ENCODE results near the gene WIPF2.

Gene WIPF2, protein sequence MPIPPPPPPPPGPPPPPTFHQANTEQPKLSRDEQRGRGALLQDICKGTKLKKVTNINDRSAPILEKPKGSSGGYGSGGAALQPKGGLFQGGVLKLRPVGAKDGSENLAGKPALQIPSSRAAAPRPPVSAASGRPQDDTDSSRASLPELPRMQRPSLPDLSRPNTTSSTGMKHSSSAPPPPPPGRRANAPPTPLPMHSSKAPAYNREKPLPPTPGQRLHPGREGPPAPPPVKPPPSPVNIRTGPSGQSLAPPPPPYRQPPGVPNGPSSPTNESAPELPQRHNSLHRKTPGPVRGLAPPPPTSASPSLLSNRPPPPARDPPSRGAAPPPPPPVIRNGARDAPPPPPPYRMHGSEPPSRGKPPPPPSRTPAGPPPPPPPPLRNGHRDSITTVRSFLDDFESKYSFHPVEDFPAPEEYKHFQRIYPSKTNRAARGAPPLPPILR

DNA sequence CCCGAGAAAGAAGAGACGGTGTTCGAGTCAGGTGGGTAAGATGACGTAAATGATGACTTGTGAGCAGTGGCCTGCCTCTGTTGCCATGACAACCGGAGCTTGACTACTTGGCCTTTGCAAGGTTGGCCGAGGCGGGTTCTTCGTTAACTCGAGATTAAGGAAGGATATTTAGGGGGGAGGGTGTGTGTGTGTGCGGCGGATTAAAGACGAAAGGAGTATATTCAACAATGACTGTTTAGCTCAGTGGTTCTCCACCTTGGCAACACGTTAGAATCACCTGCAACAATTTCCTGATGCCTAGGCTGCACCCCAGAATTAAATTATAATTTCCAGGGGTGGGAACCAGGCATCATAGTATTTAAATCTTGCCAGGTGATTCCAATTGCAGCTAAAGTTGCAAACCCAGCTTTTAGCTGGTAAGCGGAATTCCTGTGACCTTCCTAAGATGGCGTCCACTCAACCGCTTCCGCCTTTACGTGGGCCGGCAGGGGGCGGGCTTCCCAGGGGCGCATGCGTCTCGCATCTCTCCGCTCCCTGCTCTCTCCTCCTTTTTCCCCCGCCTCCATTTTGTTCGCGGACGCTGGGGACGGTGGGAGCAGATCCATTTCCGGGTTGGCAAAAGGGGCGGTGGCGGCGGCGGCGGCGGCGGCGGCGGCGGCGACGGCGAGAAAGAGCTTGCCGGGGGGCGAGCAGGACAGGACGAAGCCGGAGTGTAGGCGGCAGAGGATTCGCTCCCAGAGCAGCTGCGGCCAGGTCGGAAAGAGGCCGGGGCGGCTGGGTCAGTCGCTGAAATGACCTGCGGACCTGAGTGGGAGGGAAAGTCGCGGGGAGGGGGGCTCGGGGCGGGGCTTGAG lies at the start of gene WIPF2:
Gene WIPF2 (plus strand): TSS at position 565 of the 854 bp plus-strand sequence. CDS start 37,156 bp downstream, outside the sequence.
- peak; percentile 96 for DNase-seq (ENCODE audit: low spot score)

DNA sequence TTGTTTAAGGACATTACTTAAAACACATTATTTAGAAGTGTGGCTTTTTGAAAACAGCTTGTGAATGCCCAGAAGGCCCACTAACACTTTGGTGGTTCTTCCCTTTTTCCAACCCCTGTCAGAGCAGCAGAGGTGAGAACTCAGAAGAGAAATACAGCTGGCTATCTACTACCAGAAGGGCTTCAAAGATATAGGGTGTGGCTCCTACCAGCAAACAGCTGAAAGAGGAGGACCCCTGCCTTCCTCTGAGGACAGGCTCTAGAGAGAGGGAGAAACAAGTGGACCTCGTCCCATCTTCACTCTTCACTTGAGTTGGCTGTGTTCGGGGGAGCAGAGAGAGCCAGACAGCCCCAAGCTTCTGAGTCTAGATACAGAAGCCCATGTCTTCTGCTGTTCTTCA lies 48.8 kb upstream of the WIPF2 start:
- no peak for DNase-seq (ENCODE audit: low spot score)

DNA sequence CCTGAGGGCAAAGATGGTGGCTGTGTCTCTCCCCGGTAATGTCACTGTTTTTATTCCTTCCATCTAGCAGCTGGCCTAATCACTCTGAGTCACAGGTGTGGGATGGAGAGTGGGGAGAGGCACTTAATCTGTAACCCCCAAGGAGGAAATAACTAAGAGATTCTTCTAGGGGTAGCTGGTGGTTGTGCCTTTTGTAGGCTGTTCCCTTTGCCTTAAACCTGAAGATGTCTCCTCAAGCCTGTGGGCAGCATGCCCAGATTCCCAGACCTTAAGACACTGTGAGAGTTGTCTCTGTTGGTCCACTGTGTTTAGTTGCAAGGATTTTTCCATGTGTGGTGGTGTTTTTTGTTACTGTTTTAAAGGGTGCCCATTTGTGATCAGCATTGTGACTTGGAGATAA lies 47.4 kb upstream of the WIPF2 start:
- no peak for DNase-seq (ENCODE audit: low spot score)

DNA sequence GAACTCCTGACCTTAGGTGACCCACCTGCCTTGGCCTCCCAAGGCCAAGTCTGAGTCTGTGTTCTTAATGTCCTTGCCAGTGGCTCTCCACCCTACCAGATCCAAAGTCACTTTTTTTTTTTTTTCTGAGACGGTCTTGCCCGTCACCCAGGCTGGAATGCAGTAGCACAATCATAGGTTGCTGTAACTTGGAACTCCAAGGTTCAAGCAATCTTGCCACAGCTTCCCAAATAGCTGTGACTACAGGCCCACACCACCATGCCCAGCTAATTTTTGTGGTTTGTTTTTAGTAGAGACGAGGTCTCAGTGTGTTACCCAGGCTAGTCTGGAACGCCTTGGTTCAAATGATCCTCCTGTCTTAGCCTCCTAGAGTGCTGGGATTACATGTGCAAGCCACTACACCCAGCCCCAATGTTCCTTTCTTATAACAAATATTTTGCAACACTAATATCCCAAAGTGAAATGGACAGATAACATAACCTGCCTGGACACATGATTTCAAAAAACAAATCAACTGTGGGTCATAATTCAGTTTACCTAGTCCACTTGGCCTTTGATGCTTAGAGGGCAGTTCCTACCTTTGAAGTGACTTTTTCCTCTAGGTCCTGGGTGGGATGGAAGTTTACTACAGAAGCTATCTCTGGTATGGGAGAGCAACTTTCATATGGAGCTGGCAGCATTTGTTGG lies 45.9 kb upstream of the WIPF2 start:
- no peak for DNase-seq (ENCODE audit: low spot score)

DNA sequence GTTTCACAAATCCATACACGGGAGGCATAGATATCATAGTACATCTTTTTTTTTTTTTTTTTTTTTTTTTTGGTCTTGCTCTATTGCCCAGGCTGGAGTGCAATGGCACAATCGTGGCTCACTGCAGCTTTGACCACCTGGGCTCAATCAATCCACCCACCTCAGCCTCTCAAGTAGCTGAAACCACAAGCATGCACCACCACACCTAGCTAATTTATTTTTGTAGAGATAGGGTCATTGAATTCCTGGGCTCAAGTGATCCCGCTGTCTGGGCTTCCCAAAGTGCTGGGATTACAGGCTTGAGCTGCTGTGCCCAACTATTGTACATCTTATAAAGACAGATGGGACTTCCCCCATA lies 45.3 kb upstream of the WIPF2 start:
- no peak for DNase-seq (ENCODE audit: low spot score)

DNA sequence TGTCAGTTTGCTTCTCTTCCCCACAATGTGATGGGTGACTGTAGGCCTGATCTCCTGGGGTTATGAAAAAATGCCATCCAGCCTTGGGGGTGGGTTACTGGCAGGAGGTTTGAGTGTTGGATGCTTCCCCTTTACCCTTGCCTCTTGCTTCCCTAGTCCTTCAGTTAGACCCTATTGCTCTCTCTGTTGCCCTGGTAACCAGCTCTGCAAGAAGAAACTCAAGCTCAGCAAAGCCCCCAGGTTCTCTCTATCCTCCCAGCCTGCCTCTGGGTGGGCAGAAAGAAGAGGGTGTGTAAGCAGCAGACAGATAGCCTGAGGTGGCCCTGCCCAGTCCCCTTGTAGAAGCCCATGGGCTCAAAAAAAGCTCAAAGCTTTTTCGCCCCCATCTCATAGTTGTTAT lies 44.6 kb upstream of the WIPF2 start:
- DNase-seq (ENCODE audit: low spot score), result no peak

DNA sequence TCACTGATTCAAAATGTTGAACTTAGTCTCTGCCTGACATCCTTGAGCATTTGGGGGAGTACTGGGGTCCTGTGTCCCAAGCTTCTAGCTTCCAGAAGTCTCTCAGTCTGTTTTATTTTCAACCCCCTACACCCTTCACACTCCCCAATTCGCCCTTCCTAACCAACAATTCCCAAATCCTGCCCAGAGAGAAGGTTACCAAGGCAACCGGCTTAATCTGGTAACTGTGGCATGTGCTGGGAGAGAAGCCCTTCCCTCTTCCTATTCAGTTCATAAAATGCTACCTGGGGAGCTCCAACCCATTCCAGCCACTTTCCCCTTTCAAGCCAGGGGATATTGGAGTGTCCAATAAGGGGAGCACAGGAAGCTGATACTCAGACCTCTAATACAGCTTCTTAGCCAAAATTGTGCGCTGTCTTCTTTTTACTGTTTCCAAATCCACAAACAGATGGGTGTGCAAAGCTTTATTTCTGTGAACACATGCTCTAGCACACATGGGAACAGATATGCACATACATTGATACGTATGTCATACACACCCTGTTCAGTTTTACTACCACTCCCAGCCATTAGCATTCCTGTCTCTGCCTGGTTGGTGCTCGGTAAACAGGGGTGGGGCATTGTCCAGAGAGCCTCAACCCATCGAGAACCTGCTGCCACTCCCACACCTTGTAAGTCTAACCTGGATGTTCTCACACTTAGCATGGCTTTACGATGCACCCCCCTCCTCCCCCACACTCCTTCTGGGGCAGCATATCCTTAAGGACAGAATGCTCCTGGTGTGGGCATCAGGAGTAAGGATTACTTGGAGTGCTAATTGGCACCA lies 43.0 kb upstream of the WIPF2 start:
- DNase-seq (ENCODE audit: low spot score), result peak; percentile 45

DNA sequence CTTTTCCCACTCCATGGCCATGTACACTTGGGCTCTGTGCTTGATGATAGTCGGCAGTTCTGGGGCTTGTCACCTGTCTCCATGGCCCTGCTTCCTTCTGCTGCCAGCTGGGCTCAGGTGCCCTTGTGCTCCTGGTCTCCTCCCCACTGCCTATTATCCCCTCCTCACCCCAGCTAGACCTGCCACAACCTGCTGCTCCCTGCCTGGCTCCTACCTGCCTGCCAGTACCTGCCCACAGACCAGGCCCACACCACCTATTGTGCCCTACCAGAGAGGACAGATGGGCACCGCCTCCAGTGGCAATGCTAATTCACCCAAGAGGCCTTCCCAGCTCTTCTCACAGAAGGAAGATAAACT lies 42.4 kb upstream of the WIPF2 start:
- no peak for DNase-seq (ENCODE audit: low spot score)

DNA sequence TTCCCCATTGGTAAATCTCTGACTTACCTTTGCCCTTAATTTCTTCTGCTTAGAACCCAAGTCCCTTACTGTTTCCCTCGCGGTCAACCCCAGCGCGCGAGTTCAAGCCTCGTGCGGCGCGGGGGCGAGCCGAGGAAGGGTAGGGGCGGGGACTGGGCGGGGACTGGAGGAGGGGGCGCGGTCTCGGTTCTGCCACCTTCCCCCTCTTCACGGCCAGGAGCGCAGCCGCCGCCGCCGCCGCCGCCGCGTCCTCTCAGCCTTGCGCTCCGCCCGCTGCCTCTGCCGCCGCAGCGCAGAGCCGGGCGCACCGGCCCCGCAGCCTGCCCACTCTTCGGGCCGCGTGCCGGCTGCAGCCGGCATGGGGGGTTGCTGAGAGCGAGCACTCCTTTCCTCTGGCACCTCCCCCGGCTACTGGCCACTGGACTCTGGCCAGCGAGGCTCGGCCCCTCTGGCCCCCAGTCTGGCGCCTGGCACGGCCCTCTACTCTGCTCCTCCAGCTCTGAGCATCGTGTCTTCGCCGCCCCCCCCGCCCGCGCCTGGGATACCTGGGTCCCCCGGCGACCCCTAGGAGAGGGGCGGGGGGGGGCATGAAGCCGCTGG lies 41.7 kb upstream of the WIPF2 start, which contains the start of gene RAPGEFL1:
Gene RAPGEFL1 (plus strand): TSS at position 196 of the 600 bp plus-strand sequence. CDS start 392 bp downstream, at position 588.
- DNase-seq (ENCODE audit: low spot score), result peak; percentile 78

DNA sequence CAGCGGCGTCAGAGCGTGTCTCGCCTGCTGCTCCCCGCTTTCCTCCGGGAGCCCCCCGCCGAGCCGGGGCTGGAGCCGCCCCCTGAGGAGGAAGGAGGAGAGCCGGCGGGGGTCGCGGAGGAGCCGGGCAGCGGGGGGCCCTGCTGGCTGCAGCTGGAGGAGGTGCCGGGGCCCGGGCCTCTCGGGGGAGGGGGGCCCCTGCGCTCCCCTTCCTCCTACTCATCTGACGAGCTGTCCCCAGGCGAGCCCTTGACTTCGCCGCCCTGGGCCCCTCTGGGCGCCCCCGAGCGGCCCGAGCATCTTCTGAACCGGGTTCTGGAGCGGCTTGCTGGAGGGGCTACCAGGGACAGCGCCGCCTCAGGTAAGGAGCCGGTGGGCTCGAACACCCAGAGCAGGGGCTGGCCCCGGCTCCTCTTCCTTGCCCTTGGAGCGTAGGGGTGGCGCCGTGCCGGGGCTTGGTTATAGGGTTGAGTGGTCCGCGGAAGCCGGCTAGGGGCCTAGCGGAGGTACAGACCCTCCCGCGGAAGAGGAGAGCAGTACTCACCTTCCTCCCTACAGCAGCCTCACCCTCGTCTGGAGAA lies 41.0 kb upstream of the WIPF2 start:
- DNase-seq (ENCODE audit: low spot score), result no peak

DNA sequence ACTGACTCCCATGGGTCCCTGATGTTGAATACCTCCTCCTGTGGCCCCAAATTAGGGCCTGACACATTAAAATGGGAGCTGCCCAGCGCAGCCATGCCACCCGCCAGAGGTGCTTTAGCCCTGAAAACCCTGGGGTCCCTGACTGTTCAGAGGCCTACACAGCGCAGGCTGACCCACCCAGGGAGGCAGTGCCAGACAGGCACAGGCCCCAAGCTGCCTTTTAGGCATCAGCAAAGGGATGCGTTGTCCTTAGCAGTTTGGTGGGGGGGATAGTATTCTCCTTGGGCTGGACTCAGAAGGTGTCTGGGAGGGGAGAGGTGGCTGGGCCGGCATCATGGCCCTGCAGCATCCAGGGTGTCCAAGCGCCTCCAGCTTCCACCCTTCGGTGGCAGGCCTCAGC lies 40.4 kb upstream of the WIPF2 start:
- no peak for DNase-seq (ENCODE audit: low spot score)

DNA sequence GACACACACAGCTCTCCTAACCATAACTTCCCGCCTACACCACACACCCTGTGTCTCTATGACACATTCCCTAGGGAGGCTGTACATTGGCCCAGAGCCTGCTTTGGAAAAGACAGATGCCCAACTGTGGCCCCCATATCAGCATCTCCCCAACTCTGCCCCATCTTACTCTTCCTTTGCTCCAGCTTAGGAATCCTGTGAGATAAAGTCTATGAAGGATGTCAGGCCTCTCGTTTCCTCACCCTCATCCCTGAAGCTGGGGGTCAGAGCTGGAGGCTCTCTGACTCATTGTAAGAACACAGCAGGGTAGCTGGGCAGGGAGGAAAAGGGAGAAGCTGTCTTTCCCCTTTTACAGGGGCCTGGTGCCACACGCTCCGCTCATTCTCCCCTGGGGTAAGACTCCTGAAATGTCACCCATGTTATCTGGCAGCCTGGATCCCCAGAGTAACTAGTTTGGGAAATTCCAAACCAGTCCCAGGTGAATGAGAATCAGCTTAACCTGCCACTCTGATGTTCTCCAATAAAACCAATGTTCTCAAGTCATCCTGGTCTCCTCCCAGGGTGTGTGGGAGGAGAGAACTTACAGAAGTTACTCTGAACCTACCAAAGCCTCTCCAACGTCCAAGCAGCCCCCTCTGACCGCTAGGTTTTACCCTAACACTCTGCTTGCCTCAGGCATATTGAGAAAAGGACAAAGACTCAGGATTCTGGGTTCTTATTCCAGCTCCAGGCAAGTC lies 39.0 kb upstream of the WIPF2 start:
- peak; percentile 43 for DNase-seq (ENCODE audit: low spot score)

DNA sequence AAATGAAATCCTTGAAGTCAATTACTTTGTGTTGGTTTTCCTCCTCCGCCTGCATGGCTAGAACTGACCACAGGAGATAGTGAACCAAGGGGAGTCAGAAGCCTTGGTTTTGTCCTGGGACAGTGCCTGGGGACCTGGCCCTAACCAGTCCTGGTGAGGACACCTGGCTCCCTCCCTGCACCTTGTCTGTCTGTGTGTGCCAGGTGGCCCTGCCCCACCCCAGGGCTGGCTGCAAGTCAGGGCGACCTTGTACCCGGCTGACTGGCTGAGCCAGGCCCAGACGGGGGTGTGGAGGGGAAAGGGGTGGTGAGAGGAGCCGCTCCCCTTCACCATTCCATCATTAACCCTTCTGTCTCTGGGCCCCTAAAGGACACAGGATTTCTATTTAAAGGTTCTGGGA lies 38.4 kb upstream of the WIPF2 start:
- no peak for DNase-seq (ENCODE audit: low spot score)

DNA sequence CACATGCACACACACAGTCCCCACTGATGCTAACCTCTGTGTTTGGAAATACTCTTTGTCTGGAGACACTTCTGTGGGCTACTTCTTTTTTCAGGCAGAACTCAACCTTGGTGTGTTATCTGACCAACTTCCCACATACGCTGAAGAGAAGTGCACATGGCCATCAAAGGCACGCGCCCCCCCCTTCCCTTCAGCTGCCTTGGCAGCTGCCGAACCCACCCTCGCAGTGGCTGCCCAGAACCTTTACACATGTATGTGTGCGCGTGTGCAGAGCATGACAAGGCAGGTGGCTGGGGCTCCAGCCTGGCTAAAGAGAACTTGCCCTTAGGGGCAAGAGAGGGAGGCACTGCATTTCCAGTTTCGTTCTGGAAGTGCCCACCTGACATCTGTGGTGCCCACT lies 37.9 kb upstream of the WIPF2 start:
- DNase-seq (ENCODE audit: low spot score), result no peak

DNA sequence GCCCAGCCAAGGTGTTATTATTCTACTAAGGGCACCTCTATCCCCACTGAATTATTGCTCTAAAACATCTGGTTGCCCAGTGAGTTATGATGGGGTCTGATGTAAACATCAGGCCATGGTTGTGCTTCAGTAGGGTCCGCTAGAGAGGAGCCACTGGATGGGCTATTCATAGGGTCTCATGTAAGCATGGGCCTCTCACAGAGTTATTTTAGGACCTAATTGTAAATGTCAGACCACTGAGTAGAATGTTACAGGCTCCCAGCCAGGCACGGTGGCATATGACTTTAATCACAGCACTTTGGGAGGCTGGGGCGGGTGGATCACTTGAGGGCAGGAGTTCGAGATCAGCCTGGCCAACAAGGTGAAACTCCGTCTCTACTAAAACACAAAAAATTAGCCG lies 36.5 kb upstream of the WIPF2 start:
- no peak for DNase-seq (ENCODE audit: low spot score)

DNA sequence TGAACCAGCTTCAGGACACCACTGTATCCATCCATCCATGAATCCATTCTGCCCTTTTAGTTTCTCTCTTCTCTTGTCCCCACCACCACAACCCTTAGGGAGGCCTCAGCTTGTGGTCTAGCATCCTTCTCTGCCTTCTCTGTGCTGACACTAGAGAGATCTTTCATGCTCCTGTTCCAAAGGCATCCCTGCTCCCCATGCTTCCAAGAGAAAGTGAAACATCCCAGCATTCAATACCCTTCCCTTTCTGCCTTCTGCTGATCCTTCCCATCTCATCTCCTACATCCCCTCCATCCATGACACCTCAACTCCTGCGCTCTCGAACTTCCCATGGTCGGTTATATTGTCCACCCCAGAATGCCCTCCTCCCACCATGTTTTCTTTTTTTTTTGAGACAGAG lies 31.9 kb upstream of the WIPF2 start:
- DNase-seq (ENCODE audit: low spot score), result no peak

DNA sequence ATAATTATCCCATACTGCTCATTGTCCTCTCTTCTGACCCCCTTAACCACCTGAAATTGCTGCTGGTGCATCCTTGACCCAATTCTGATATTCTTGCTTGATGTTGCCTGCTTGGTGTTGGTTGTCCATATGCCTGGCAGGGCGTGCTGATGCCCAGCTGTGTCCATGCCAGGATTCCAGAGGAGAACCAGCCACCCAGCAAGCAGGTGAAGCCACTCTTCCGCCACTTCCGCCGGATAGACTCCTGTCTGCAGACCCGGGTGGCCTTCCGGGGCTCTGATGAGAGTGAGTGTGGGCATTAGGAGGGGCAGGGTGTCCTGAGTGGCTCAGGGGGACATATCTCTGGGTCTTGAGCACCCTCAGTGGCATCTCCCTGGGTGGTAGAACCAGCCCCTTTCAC lies 30.4 kb upstream of the WIPF2 start:
- DNase-seq (ENCODE audit: low spot score), result no peak

DNA sequence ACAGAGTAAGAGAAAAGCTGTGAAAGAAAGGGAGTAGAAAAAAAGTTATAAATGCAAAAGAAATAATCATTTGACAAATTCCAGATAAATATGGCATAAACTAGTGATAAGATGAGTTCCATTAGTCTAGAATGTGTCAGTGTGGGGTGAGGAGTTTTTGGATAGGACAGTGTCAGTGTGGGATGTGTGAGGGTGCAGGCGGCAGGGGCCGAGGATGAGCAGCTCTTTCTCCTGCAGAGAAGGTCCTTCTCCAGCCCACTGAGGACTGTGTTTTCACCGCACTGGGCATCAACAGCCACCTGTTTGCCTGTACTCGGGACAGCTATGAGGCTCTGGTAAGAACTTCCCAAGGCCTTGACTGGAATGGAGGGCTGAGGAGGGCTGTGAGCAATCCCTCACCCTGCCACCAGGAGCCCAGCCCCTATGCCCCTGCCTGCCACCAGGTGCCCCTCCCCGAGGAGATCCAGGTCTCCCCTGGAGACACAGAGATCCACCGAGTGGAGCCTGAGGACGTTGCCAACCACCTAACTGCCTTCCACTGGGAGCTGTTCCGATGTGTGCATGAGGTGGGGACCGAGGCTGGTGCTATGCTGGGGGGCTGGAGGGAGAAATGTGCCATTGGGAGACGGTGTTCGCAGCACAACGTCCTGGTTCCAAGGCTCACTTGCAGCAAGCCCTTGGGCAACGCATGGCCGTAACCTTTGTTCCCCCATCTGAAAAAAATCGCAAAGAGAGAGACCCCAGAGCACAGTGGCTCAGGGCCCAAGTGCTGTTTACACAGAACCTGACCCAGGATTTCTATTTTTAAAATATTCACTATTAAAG lies 28.7 kb upstream of the WIPF2 start:
- no peak for DNase-seq (ENCODE audit: low spot score)
